Right lobe of liver (tissue), 6 donors: ENCODE results near the gene KISS1R. TPM values are rescaled to one million over a fixed set of nuclear protein-coding genes. Genes with fewer than 3 reads are reported as not detected.

Experiments used
- ATAC-seq, 4 donors: fragments of 200-7000 bp; cut with Tn5 transposase; one replicate each; pipeline ENCODE4 v1.9.1; 2020; ENCODE audit warnings: mild to moderate bottlenecking in 4 of 4, moderate library complexity in 4 of 4
- DNase-seq, 3 donors: peaks; one replicate each; pipeline ENCODE4 v3.0.0-alpha.2; 2020
- H3K27ac ChIP-seq, 3 donors: fragments of 200-600 bp; one replicate each; pipeline ENCODE4 v1.8.0; 2022
- H3K27me3 ChIP-seq, 2 donors: fragments of 200-600 bp; one replicate each; pipeline ENCODE4 v1.8.0; 2022
- H3K36me3 ChIP-seq, 4 donors: fragments of 200-600 bp; sonication (generic) in 1 of 4; one replicate each; pipeline versions ENCODE4 v1.5.1 to v1.8.0; 2017 to 2022; ENCODE audit warnings: control low read depth in 1 of 4
- H3K4me1 ChIP-seq, 4 donors: fragments of 200-600 bp; sonication (generic) in 1 of 4; one replicate each; pipeline versions ENCODE4 v1.5.1 to v1.8.0; 2017 to 2022; ENCODE audit warnings: control low read depth in 1 of 4
- H3K4me3 ChIP-seq, 3 donors: fragments of 200-600 bp; one replicate each; pipeline ENCODE4 v1.8.0; 2022
- H3K9me3 ChIP-seq, 4 donors: fragments of 200-600 bp; sonication (generic) in 1 of 4; one replicate each; pipeline versions ENCODE4 v1.5.1 to v1.8.0; 2017 to 2022; ENCODE audit warnings: control low read depth in 1 of 4
- CTCF ChIP-seq, 4 donors: fragments of 200-600 bp in 3 of 4; fragments of 450-650 bp in 1 of 4; IDR thresholded peaks; one replicate each; pipeline versions ENCODE4 v1.5.1 to v1.8.0; 2016 to 2022; ENCODE audit warnings: antibody characterized with exemption in 4 of 4, mild to moderate bottlenecking in 2 of 4
- POLR2A ChIP-seq: fragments of 450-650 bp; IDR thresholded peaks from one replicate; pipeline ENCODE4 v1.6.1; 2017; ENCODE audit warnings: antibody characterized with exemption, mild to moderate bottlenecking
- WGBS: methylation state at CpG from one replicate; pipeline ENCODE4 v1.1.6; 2018; ENCODE audit warnings: low coverage, low lambda C conversion rate; ENCODE audit not compliant: insufficient coverage; ENCODE audit errors: missing lambda C conversion rate; 5-methylcytosine and 5-hydroxymethylcytosine counted together
- intact Hi-C, 2 donors: fragments of 100-400 bp; cut with DNase I; formaldehyde crosslinking; loops; one replicate each; pipeline versions ENCODE4 v1.11.2 to v1.14.1; 2022
- small RNA-seq, 2 experiments: library from RNA; depleted of rRNA; stranded (forward); fragments of <200 nt; gene quantifications; one replicate each; pipeline ENCODE3, GENCODE V24; 2016
- total RNA-seq, 6 experiments: library from RNA; depleted of rRNA in 2 of 6; stranded (reverse); fragments of >200 nt in 2 of 6; fragmentation: NEBNext Ultra II Directional in 3 of 6; extraction: Animal tissue kit (Norgen Biotek cat#: 25700) in 3 of 6; gene quantifications; one replicate each; pipeline versions ENCODE4 v1.1.0 to v1.2.4, GENCODE V29; 2016 to 2023
- donor health status: DM: no; HTN: yes; CAD: no.
- donor health status: DM: no; HTN: no; CAD: no.
- donor health status: DM: no; HTN: no; CAD: no.
- donor health status: DM: no; HTN: yes; CAD: no.
- donor health status: DM: no; HTN: yes; CAD: no.

Gene KISS1R
- total RNA-seq, 6 experiments from 2014 or later: 0.47 TPM; not detected in 5

GRCh38 chr19:964761-965694 is 47.9 kb downstream of the KISS1R start:
- ATAC-seq: no peak
- TF ChIP-seq CTCF (IDR thresholded peaks at IDR 0.05): no peak
- no peak for TF ChIP-seq POLR2A
- Histone ChIP-seq H3K27me3 (no peaks in the 10 kb centered on the region), H3K4me3 (no peak overlapping the region), H3K36me3 (peaks cover 0 to 13% (median 0%) of the 10 kb centered on the region in 4 donors), H3K27ac (no peak overlapping the region), H3K4me1 (no peaks in the 10 kb centered on the region), H3K9me3 (no peaks in the 10 kb centered on the region)
- intact Hi-C loops: no loop called here
- DNase-seq: no peak
- WGBS: 100% methylated on average over 3 of the region's 19 CpGs

- Histone ChIP-seq H3K27ac (no peak overlapping the region), H3K4me3 (no peak overlapping the region), H3K4me1 (no peaks in the 10 kb centered on the region), H3K27me3 (no peaks in the 10 kb centered on the region), H3K9me3 (peaks cover 0 to 5% (median 2%) of the 10 kb centered on the region in 4 donors), H3K36me3 (peaks cover 0 to 13% (median 0%) of the 10 kb centered on the region in 4 donors)
- intact Hi-C loops: no loop called here
- DNase-seq (no peak), ATAC-seq (no peak)
- 80% methylated on average over 2 of the region's 17 CpGs for WGBS
- no peak for TF ChIP-seq POLR2A
- TF ChIP-seq CTCF (IDR thresholded peaks at IDR 0.05): no peak
Measured at GRCh38 chr19:966485-967088, 49.5 kb downstream of the KISS1R start.

Small RNAs within 50 kb of the gene (small RNA-seq; reads per million reads assigned to genes)
- 0 to 0.10 reads per million in 2 experiments for gene RNU6-9

Other genes with a start within 250 kb of the KISS1R start
- gene FSTL3, start 240.9 kb upstream of the KISS1R start, total RNA-seq: 10 to 100 TPM in 3 of 6 experiments, 1 to 10 TPM in 3; 4.2 to 18.7 (median 10.4) TPM
- gene PRSS57, start 221.9 kb upstream of the KISS1R start, total RNA-seq: under 1 TPM in 1 of 6 experiments, not detected in 5; 0.20 TPM
- 10 to 100 TPM in 2 of 6 experiments, 1 to 10 TPM in 4; 4.6 to 12.7 (median 7.1) TPM for gene PALM, start 208.4 kb upstream of the KISS1R start, total RNA-seq
- under 1 TPM in 1 of 6 experiments, not detected in 5; 0.09 TPM for gene MISP, start 166.2 kb upstream of the KISS1R start, total RNA-seq
- 100 to 1,000 TPM in 5 of 6 experiments, 10 to 100 TPM in 1; 91.1 to 150 (median 129) TPM for gene PTBP1, start 119.9 kb upstream of the KISS1R start, total RNA-seq
- not detected for gene PLPPR3, start 95.4 kb upstream of the KISS1R start, total RNA-seq
- gene AZU1, start 89.5 kb upstream of the KISS1R start, total RNA-seq: 1 to 10 TPM in 2 of 6 experiments, under 1 TPM in 1, not detected in 3; 0.15 to 3.6 (median 1.8) TPM
- gene PRTN3, start 76.3 kb upstream of the KISS1R start, total RNA-seq: 1 to 10 TPM in 2 of 6 experiments, not detected in 4; 2.3 to 2.9 TPM
- gene ELANE, start 65.0 kb upstream of the KISS1R start, total RNA-seq: 1 to 10 TPM in 2 of 6 experiments, under 1 TPM in 1, not detected in 3; 0.59 to 4.2 (median 3.3) TPM
- gene CFD, start 57.7 kb upstream of the KISS1R start, total RNA-seq: 1 to 10 TPM; 3.5 to 9.6 (median 7.8) TPM
- gene MED16, start 24.1 kb upstream of the KISS1R start, total RNA-seq: 10 to 100 TPM; 32.0 to 35.7 (median 33.3) TPM
- not detected for gene RNU6-9, start 23.8 kb upstream of the KISS1R start, total RNA-seq
- gene R3HDM4, start 4.1 kb upstream of the KISS1R start, total RNA-seq: 10 to 100 TPM; 14.5 to 28.2 (median 20.5) TPM
- gene ARID3A, start 8.7 kb downstream of the KISS1R start, total RNA-seq: 1 to 10 TPM in 5 of 6 experiments, under 1 TPM in 1; 0.74 to 5.3 (median 1.9) TPM
- gene WDR18, start 67.0 kb downstream of the KISS1R start, total RNA-seq: 10 to 100 TPM; 19.0 to 56.2 (median 29.7) TPM
- gene GRIN3B, start 83.1 kb downstream of the KISS1R start, total RNA-seq: under 1 TPM in 1 of 6 experiments, not detected in 5; 0.06 TPM
- 100 to 1,000 TPM in 2 of 6 experiments, 10 to 100 TPM in 4; 82.6 to 180 (median 93.2) TPM for gene TMEM259, start 103.8 kb downstream of the KISS1R start, total RNA-seq
- gene RNU6-2, start 104.2 kb downstream of the KISS1R start, total RNA-seq: not detected
- 10 to 100 TPM; 16.4 to 53.8 (median 22.2) TPM for gene CNN2, start 109.3 kb downstream of the KISS1R start, total RNA-seq
- gene ABCA7, start 122.8 kb downstream of the KISS1R start, total RNA-seq: 10 to 100 TPM in 3 of 6 experiments, 1 to 10 TPM in 3; 4.8 to 14.6 (median 9.1) TPM
- gene ARHGAP45, start 149.8 kb downstream of the KISS1R start, total RNA-seq: 1 to 10 TPM; 4.2 to 10.0 (median 7.3) TPM
- 100 to 1,000 TPM; 112 to 256 (median 131) TPM for gene POLR2E, start 178.0 kb downstream of the KISS1R start, total RNA-seq
- 100 to 1,000 TPM; 204 to 389 (median 212) TPM for gene GPX4, start 186.7 kb downstream of the KISS1R start, total RNA-seq